ENCODE data around the gene SLC17A4. TPM values are rescaled to one million over a fixed set of nuclear protein-coding genes. Genes with fewer than 3 reads are reported as not detected.

Gene SLC17A4
- total RNA-seq, 2 experiments from 2014 or later, result not detected

GRCh38 chr6:25757936-25758642 lies 3.5 kb downstream of the SLC17A4 start:
- no peaks in the 10 kb centered on the region for H3K36me3 Mint-ChIP-seq (ENCODE audit: low read depth)
- no peak for TF ChIP-seq CTCF (IDR thresholded peaks at IDR 0.05)
- no peak overlapping the region for H3K27ac Mint-ChIP-seq
- ChIA-PET CTCF (interaction anchor here (1.3 to 1.4 kb wide), 2 partner anchors 125 to 234 kb away, joined by 3 to 4 read pairs; no protein-coding TSS in a partner anchor), POLR2A (interaction anchor here (0.6 kb wide), 1 partner anchor 36 kb away, joined by 3 read pairs; no protein-coding TSS in a partner anchor)
- H3K4me3 Mint-ChIP-seq, result no peak overlapping the region
- DNase-seq (no peak), ATAC-seq (no peak)
- intact Hi-C loops (cut with micrococcal nuclease), result no loop called here
- peaks cover 6% of the 10 kb centered on the region for H3K27me3 Mint-ChIP-seq
- no peaks in the 10 kb centered on the region for H3K9me3 Mint-ChIP-seq
- H3K4me1 Mint-ChIP-seq (ENCODE audit: low read depth), result no peaks in the 10 kb centered on the region

GRCh38 chr6:25764611-25765010 lies 10.1 kb downstream of the SLC17A4 start:
- Mint-ChIP-seq H3K9me3 (no peaks in the 10 kb centered on the region), H3K36me3 (ENCODE audit: low read depth) (no peaks in the 10 kb centered on the region), H3K27ac (no peak overlapping the region), H3K4me3 (no peak overlapping the region), H3K4me1 (ENCODE audit: low read depth) (no peaks in the 10 kb centered on the region), H3K27me3 (peaks cover 7% of the 10 kb centered on the region)
- ChIA-PET CTCF (interaction anchor here (1.0 to 1.3 kb wide), 2 partner anchors 9 to 45 kb away, joined by 3 read pairs; no protein-coding TSS in a partner anchor), POLR2A (no interaction called here)
- DNase-seq (no peak), ATAC-seq (no peak)
- no peak for TF ChIP-seq CTCF (IDR thresholded peaks at IDR 0.05)
- intact Hi-C loops (cut with micrococcal nuclease), result no loop called here

- no peak for DNase-seq
- POLR2A ChIA-PET, result no interaction called here
- no peak for ATAC-seq
- TF ChIP-seq CTCF (IDR thresholded peaks at IDR 0.05), result no peak
- H3K36me3 Mint-ChIP-seq (ENCODE audit: low read depth), result no peaks in the 10 kb centered on the region
- intact Hi-C loops (cut with micrococcal nuclease), result no loop called here
- H3K27ac Mint-ChIP-seq, result no peak overlapping the region
- CTCF ChIA-PET, result interaction anchor here (0.9 to 1.2 kb wide), 2 partner anchors 21 to 42 kb away, joined by 3 read pairs; a partner anchor contains a TSS
- H3K4me1 Mint-ChIP-seq (ENCODE audit: low read depth), result no peaks in the 10 kb centered on the region
- H3K9me3 Mint-ChIP-seq, result no peaks in the 10 kb centered on the region
- peaks cover 9% of the 10 kb centered on the region for H3K27me3 Mint-ChIP-seq
- H3K4me3 Mint-ChIP-seq, result no peak overlapping the region
Observed at GRCh38 chr6:25768566-25768965, 14.0 kb downstream of the SLC17A4 start.

- no peak for TF ChIP-seq CTCF (IDR thresholded peaks at IDR 0.05)
- Mint-ChIP-seq H3K4me3 (no peak overlapping the region), H3K4me1 (ENCODE audit: low read depth) (no peaks in the 10 kb centered on the region), H3K27me3 (peaks cover 7% of the 10 kb centered on the region), H3K27ac (no peak overlapping the region), H3K9me3 (no peaks in the 10 kb centered on the region), H3K36me3 (ENCODE audit: low read depth) (no peaks in the 10 kb centered on the region)
- intact Hi-C loops (cut with micrococcal nuclease), result no loop called here
- POLR2A ChIA-PET, result no interaction called here
- CTCF ChIA-PET, result interaction anchor here (0.7 kb wide), 1 partner anchor 19 kb away, joined by 3 read pairs; no protein-coding TSS in a partner anchor
- no peak for DNase-seq
- ATAC-seq, result no peak
Observed at GRCh38 chr6:25769983-25770382, 15.4 kb downstream of the SLC17A4 start.

- Mint-ChIP-seq H3K4me3 (no peak overlapping the region), H3K4me1 (ENCODE audit: low read depth) (peaks cover 7% of the 10 kb centered on the region), H3K9me3 (no peaks in the 10 kb centered on the region), H3K27ac (no peak overlapping the region), H3K27me3 (peaks cover 13% of the 10 kb centered on the region), H3K36me3 (ENCODE audit: low read depth) (no peaks in the 10 kb centered on the region)
- DNase-seq (no peak), ATAC-seq (no peak)
- POLR2A ChIA-PET, result no interaction called here
- intact Hi-C loops (cut with micrococcal nuclease), result no loop called here
- CTCF ChIA-PET, result interaction anchor here (1.3 kb wide), 1 partner anchor 13 kb away, joined by 3 read pairs; no protein-coding TSS in a partner anchor
- no peak for TF ChIP-seq CTCF (IDR thresholded peaks at IDR 0.05)
Observed at GRCh38 chr6:25774120-25774715, 19.7 kb downstream of the SLC17A4 start.
